PC-9 (cell line): ENCODE data around the gene MYO18B.

ENCODE experiments used
- EZH2 ChIP-seq: fragments of 200-600 bp; sonication (generic); IDR thresholded peaks from 2 replicates; pipeline ENCODE4 v1.8.0; 2017; ENCODE audit warnings: antibody characterized with exemption, low read depth
- TF ChIP-seq, protein P1 (sequence below): fragments of 200-600 bp; sonication (generic); conservative IDR thresholded peaks from 2 replicates; pipeline ENCODE4 v1.6.1; 2017; ENCODE audit warnings: mixed run types, antibody characterized with exemption, mild to moderate bottlenecking, moderate library complexity

GRCh38 chr22:25928038-25928437 is 186.1 kb downstream of the MYO18B start:
- TF ChIP-seq EZH2, result no peak
- TF ChIP-seq, protein P1, sequence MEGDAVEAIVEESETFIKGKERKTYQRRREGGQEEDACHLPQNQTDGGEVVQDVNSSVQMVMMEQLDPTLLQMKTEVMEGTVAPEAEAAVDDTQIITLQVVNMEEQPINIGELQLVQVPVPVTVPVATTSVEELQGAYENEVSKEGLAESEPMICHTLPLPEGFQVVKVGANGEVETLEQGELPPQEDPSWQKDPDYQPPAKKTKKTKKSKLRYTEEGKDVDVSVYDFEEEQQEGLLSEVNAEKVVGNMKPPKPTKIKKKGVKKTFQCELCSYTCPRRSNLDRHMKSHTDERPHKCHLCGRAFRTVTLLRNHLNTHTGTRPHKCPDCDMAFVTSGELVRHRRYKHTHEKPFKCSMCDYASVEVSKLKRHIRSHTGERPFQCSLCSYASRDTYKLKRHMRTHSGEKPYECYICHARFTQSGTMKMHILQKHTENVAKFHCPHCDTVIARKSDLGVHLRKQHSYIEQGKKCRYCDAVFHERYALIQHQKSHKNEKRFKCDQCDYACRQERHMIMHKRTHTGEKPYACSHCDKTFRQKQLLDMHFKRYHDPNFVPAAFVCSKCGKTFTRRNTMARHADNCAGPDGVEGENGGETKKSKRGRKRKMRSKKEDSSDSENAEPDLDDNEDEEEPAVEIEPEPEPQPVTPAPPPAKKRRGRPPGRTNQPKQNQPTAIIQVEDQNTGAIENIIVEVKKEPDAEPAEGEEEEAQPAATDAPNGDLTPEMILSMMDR, result no peak
